GM12878 (cell line): ENCODE measurements around the gene MARCHF2. TPM values are rescaled to one million over a fixed set of nuclear protein-coding genes. Genes with fewer than 3 reads are reported as not detected.

ENCODE experiments used
- MEF2B ChIP-seq: fragments of 450-650 bp; IDR thresholded peaks from 2 replicates; pipeline ENCODE4 v1.6.1; 2018; ENCODE audit warnings: mild to moderate bottlenecking, moderate library complexity; ENCODE audit not compliant: partially characterized antibody, poor library complexity, severe bottlenecking
- polyA plus RNA-seq, 11 experiments: library from polyadenylated mRNA; depleted of rRNA in 4 of 11; unstranded in 6 of 11; stranded (reverse) in 5 of 11; fragments of >200 nt; fragmentation: Nextera tagmentation in 4 of 11; fragmentation: Illumina TruSeq in 1 of 11; extraction: Ambion mirVana in 4 of 11; extraction: Trizol in 1 of 11; gene quantifications; 1 replicate in 1 of 11; 2 replicates in 10 of 11; pipeline versions ENCODE4 v1.2.1 to v1.2.3, GENCODE V29; 2011 to 2016; ENCODE audit warnings: inconsistent platforms in 2 of 11, missing spikeins in 2 of 11, low read depth in 1 of 11
- total RNA-seq, 4 experiments: library from RNA; depleted of rRNA in 3 of 4; stranded (reverse); fragments of >200 nt in 3 of 4; fragmentation: Illumina TruSeq in 1 of 4; extraction: Trizol in 1 of 4; gene quantifications; 2 replicates each; pipeline versions ENCODE4 v1.2.1 to v1.2.3, GENCODE V29; 2013 to 2021
- TF ChIP-seq, protein P1 (sequence below): IDR thresholded peaks from 2 replicates; pipeline ENCODE4 v1.6.1; 2012; ENCODE audit warnings: improper control_type of control experiment, low read depth, low read length; ENCODE audit not compliant: insufficient replicate concordance
- TF ChIP-seq, protein P2 (sequence below): fragments of 450-650 bp; IDR thresholded peaks from 2 replicates; pipeline ENCODE4 v1.6.1; 2018; ENCODE audit warnings: borderline replicate concordance, mild to moderate bottlenecking; ENCODE audit not compliant: partially characterized antibody

MARCHF2 gene
- total and polyA plus RNA-seq, 10 of the 15 experiments (the other 5 are each of a cell fraction or from before 2014, with no cell fraction given) = 1.6 to 30.3 (median 10.8) TPM

DNA sequence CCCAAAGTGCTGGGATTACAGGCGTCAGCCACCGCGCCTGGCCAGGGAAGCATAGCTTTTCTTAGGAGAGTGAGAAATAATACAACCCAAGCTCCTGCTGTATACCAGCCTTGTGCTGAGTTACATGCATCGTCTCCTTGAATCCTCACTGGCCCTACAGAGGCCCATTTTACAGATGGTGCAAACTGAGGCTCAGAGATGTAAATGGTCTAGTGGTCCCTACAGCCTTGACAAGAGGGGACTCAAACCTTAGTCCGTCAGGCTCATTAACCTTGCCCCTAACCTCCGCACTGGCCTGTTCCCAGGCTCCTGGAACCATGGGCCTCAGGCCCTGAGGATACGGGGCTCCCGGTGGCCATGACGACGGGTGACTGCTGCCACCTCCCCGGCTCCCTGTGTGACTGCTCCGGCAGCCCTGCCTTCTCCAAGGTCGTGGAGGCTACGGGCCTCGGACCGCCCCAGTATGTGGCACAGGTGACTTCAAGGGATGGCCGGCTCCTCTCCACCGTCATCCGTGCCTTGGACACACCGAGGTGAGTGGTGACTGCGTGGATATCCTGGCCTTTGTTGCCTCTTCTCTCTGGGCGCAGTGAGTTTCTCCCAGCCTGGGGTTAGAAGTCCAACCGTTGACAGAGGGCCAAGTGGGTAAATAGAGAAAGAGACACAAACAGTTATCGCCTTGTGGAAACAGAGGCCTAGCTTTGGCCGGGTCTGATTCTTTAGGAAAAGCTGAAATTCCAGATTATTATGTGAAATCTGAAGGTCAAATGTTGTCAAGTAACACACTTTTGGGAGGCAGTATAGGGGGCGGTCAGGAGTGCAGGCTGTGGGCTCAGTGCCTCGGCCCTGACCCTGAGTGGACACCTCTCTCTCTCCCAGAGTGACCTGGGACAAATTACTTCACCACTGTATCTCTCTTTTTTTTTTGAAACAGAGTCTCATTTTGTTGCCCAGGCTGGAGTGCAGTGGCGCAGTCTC, 8.7 kb downstream of the MARCHF2 start (continued):
- TF ChIP-seq, protein P1, sequence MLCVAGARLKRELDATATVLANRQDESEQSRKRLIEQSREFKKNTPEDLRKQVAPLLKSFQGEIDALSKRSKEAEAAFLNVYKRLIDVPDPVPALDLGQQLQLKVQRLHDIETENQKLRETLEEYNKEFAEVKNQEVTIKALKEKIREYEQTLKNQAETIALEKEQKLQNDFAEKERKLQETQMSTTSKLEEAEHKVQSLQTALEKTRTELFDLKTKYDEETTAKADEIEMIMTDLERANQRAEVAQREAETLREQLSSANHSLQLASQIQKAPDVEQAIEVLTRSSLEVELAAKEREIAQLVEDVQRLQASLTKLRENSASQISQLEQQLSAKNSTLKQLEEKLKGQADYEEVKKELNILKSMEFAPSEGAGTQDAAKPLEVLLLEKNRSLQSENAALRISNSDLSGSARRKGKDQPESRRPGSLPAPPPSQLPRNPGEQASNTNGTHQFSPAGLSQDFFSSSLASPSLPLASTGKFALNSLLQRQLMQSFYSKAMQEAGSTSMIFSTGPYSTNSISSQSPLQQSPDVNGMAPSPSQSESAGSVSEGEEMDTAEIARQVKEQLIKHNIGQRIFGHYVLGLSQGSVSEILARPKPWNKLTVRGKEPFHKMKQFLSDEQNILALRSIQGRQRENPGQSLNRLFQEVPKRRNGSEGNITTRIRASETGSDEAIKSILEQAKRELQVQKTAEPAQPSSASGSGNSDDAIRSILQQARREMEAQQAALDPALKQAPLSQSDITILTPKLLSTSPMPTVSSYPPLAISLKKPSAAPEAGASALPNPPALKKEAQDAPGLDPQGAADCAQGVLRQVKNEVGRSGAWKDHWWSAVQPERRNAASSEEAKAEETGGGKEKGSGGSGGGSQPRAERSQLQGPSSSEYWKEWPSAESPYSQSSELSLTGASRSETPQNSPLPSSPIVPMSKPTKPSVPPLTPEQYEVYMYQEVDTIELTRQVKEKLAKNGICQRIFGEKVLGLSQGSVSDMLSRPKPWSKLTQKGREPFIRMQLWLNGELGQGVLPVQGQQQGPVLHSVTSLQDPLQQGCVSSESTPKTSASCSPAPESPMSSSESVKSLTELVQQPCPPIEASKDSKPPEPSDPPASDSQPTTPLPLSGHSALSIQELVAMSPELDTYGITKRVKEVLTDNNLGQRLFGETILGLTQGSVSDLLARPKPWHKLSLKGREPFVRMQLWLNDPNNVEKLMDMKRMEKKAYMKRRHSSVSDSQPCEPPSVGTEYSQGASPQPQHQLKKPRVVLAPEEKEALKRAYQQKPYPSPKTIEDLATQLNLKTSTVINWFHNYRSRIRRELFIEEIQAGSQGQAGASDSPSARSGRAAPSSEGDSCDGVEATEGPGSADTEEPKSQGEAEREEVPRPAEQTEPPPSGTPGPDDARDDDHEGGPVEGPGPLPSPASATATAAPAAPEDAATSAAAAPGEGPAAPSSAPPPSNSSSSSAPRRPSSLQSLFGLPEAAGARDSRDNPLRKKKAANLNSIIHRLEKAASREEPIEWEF = no peak
- no peak for TF ChIP-seq MEF2B
- TF ChIP-seq, protein P2, sequence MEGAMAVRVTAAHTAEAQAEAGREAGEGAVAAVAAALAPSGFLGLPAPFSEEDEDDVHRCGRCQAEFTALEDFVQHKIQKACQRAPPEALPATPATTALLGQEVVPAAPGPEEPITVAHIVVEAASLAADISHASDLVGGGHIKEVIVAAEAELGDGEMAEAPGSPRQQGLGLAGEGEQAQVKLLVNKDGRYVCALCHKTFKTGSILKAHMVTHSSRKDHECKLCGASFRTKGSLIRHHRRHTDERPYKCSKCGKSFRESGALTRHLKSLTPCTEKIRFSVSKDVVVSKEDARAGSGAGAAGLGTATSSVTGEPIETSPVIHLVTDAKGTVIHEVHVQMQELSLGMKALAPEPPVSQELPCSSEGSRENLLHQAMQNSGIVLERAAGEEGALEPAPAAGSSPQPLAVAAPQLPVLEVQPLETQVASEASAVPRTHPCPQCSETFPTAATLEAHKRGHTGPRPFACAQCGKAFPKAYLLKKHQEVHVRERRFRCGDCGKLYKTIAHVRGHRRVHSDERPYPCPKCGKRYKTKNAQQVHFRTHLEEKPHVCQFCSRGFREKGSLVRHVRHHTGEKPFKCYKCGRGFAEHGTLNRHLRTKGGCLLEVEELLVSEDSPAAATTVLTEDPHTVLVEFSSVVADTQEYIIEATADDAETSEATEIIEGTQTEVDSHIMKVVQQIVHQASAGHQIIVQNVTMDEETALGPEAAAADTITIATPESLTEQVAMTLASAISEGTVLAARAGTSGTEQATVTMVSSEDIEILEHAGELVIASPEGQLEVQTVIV = no peak
